Activated CD4-positive, alpha-beta T cell treated with anti-CD3 and anti-CD28 coated beads, Interleukin-2, amount 50 U/mL, for 48 hours (primary cell): ENCODE results near the gene HLA-F.

Experiments used
- DNase-seq, 2 experiments: peaks; one replicate each; pipeline ENCODE4 v3.0.0-alpha.2; 2020

HLA-F gene

DNA sequence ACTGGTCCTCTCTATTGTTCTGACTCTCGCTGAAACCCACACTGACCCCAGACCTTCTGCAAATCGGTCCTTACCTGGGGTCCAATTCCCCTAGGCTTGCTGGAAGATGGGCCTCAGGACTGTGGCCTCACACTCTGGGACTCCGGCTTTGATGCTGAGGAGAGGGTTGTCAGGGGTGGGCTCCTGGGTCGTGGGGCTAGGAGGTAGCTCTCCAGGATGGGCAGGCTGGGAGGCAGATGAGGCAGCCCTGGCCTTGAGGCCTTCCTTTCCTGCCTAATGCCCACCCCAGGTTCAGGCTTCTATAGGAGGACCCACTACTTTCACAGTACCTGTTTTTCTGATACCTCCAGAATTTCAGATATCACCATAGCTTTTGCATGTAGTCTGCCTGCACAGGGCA, 21.4 kb downstream of the HLA-F start:
- no peak for DNase-seq

DNA sequence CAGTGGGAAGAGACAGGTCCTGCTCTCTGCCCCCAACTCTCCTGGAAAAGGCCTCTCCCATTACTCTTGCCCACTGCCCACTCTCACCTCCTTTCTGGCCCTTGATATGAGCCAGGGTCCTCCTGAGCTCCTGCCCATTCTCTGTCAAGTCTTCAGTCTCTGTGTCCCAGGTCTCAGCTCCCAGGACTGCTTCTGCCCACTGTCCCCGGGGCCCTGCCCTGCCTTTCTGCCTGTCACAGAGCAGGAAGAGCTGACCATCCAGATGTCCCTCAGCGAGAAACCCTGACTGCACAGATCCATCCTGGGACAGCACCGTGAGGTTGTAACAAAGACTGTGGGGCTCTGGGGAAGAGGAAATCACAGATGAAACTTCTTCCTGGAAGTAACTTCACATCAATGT, 22.2 kb downstream of the HLA-F start:
- DNase-seq, result no peak

DNA sequence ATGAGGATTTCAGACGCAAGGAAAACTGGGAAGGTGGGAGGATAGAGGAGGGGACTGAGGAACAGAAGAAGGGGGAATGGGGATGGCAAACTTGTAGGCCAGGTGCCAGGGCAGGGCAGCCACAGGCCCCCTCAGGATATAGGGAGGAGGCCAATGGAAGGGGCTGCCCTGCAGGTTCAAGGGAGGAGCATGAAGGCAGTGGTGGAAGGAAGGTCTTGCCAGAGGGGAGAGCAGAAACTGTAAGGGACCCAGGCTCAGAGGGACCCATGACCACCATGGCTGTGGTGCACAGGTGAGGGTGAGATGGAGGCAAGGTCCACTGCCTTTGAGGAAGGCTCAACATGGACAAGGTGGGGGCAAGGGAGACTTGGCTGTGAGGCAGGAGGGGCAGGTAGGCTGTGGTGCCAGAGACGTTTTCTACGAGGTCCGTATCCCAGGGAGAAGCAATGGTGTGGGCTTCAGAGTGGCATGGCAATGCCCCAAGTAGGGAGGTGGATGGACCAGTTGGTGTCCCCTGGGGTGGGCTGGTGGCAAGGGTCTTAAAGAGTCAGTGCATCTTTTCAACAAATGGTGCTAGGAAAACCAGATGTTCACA, 22.7 kb downstream of the HLA-F start:
- no peak for DNase-seq

DNA sequence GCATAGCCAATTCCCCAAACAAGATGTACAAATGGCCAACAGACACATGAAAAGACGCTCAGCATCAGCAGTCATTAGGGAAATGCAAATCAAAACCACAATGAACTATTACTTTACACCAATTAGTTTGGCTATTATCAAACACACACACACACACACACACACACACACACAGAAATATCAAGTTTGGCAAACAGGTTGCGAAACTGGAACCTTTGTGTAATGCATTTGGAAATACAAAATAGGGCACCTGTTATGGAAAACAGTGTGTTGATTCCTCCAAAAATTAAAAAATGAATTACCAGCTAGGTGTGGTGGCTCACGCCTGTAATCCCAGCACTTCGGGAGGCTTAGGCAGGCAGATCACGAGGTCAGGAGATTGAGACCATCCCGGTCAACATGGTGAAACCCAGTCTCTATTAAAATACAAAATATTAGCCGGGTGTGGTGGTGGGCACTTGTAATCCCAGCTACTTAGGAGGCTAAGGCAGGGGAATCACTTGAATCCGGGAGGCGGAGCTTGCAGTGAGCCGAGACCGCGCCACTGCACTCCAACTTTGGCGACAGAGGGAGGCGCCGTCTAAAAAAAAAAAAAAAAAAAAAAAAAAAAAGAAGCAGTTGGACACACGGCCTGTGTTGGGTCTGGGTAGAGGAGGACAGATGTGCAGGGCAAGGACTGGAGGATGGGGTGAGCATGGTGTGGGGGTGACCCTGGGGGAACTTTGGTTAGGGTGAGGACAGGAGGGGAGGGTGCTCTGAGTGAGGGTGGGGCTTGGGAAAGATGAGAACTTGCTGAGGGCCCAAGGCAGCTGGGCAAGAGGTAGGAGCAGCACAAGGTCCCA, 23.8 kb downstream of the HLA-F start:
- no peak for DNase-seq

DNA sequence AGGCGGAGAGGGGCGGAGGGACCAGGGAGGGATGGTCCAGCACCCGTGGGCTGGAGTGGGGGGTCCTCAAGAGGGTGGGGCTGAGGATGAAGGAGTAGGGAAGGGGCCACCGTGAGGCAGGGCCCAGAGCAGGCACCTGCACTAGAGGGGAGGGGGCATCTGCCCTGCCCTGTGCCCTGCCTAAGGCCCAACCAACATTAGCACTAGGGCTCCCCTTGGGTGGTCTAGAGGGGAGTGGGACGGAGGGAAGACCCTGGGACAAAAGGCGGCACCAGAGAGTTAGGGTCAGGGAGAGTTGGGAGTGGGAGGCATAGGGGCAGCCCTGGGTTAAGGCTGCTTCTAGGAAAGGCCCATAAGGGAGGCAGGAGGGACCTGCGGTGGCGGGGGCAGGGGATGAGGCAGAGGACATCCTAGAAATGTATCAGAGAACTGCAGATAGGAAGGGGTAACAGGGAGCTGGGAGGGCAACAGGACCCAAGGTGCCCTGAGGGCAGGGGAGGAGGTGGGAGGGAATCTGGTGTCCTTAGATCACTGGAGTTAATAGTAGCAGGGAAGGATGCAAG, 24.5 kb downstream of the HLA-F start:
- no peak for DNase-seq

DNA sequence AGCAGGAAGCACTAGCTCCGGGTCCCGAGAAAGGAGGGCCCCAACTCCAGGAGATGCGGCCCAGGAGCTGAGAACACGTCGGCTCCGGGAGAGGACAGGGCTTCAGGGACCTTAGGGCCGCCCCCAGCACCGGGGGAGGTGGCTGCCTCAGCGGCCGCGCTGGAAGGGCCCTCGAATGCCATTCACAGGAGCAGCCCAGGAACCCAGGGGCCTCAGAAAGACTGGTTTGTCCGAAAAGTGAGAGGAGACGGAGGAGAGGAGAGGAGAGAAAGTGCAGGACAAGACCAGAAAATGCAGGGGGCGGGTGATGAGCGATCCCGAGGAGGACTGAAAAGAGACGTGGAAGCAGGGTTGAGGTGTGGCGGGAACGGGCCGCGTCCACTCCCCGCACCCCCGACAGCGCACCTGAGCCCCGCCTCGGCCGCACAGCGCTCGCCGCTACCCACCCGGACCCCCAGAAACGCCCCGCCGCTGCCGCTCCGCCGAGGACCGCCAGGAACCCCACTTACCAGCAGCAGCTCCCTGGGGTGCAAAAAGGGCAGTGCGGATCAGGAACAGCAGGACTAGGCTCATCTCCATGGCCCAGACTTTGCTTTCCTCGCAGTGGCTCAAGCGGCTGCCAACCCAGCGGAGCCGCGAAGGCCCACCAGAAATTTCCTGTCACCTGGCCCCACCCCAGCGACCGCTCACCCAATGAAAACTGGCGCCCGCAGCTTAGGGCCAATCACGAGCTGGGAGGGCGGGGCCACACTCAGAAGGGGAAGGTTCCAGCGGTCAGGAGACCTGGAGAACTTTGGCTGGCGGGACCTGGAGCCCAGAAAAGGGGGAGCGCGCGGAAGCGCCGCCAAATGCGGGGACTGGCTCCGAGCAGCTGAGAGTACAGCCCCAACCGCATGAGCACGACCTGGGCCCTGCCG, 25.4 kb downstream of the HLA-F start:
- DNase-seq, result peak; percentile 88 to 92

DNA sequence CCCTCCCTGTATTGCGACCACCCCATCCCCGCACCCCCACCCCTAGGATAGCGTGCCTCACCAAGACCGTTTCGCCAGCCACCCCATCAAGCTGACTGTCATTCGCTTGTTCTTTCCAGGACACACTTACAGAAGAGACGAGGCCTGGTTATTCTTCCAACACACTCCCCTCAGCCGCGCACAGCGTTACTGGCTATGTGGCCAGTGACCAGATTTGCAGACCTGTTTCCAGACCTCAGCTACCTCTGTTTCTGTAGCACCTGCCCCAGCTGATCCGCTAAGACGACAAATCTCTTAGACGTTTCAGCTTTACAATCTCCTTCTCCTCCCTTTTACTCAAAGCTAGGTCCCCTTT, 26.1 kb downstream of the HLA-F start:
- peak; percentile 20 to 27 for DNase-seq

DNA sequence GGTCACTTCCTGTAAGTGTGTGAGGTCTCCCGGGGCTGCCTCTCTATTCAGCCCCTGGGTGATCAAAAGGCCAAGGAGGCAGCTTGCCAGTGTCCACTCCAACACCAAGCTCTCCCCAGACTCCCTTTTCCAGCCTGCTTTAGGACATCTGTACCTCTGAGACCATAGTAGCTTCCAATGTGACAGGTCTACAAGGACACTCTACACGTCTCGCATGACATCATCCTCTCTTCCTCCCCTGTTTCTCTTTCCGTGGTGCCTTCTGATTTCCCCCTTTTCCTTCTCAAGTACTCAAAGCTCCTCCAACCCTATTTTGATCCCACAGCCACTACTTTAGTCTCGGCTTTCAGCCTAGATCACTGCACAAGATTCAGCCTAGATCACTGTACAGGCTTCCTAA, 26.4 kb downstream of the HLA-F start:
- no peak for DNase-seq

DNA sequence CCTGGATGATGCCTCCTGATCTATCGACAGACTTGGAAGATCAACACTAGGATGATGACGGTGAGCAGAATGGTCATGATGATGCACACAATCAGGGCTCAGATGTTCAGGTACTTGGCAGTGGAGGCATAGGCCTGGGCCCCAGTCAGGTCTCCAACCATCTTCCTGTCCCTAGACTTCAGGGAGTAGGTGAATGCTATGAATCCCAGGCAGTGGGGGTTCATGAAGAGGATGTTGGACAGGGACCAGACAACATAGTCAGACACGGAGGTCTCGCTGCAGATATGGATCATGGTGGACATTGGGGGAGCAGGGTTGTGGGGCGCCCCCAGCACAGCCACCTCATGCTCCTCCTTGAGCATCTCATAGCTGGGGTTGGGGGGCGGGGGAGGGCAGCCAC, 27.5 kb downstream of the HLA-F start:
- DNase-seq, result no peak

DNA sequence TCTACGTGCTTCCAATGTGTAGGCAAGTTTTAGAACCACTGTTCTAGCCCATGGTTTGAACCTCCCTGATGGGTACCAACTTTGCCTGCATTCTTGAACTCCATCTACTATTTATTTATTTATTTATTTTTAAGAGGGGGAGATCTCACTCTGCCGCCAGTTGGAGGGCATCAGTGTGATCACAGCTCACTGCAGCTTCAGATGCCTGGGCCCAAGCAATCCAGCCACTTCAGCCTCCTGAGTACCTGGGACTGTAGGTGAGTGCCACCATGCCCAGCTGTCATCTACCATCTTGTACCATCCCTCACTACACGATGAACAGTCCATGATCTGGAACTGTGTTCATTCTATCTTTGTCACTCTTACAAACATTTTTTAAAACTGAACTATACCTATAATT, 28.2 kb downstream of the HLA-F start:
- DNase-seq, result no peak

DNA sequence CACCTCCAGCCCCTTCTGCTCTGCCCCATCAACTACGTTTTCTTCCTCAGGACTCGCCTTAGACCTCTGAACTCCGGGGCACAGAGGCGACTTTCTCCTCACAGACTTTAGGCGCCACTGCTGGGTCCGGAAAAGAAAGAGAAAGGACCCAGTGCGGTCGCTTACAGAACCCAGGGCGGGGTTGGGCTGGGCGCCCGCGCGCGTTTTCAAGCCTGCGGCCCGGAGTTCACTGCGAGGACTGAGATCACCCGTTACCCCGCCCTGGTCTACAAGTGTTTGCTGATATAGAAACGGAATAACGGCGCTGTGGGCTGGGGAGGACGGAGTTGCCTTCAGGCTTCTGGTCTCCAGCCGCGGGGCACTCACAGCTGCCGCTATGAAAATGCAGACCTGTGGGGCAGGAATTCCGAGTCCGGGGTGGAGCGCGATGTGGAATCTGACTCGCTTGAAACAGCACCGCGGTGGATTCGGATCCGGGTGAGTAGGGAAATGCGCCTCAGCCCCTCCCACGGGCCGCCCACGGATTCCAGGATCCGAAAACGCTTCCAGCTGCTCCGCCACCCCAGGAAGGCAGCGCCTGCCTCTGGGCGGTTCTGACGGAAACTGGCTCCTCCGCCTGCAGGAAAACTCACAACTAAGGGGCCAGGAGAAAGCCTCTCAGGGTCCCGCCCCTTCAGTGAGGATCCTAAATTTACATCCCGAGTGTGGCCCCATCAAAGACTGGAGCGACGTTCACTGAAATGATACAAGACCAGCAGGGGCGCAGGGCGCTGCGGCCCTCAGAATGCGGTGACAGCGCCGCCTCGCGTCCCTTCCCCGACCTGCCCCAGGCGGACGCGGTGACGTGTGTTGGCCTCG, 29.4 kb downstream of the HLA-F start:
- DNase-seq, result peak; percentile 86 to 90

DNA sequence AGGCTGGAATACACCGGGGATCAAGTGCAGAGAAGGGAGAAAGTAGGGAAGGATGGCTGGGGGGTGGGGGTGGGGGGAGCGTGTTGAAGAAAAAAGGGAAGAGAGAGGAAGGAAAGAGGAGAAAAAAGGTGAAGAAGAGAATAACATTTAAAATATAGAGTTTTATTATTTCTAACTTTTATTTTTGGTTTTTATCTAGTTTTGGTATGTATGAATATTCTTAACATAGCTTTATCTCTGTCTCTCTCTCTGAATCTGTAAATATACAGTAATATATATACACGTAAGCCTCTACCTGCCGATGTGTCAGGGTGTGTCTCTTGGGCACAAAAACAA, 30.0 kb downstream of the HLA-F start:
- no peak for DNase-seq

DNA sequence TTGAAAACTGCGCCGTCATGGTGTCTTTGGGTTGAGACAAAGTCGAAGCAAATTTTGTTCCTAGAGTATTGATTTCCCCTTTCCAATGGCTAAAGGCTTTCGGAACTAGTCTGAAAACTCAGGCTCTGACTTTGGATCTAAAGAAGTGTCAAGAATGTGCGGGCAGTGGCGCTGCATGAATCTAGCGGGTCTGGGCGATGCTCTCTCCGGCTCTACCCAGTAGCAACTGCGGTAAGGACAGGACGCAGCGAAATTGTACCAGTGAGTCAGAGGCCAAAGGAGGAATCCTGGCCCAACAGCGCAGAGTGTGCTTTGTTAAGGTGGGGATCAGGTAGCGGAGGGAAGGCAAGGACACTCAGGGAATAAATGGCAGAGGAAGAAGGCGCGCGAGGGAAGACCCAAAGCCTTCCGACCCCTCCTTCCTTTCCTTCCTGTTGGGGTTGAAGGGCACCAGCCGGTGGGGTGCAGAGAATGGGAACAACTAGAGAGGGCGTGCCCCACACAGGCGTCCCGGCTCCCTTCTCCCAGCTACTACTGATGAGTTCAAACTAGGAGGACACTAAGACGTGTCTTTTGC, 32.1 kb downstream of the HLA-F start:
- DNase-seq, result no peak

DNA sequence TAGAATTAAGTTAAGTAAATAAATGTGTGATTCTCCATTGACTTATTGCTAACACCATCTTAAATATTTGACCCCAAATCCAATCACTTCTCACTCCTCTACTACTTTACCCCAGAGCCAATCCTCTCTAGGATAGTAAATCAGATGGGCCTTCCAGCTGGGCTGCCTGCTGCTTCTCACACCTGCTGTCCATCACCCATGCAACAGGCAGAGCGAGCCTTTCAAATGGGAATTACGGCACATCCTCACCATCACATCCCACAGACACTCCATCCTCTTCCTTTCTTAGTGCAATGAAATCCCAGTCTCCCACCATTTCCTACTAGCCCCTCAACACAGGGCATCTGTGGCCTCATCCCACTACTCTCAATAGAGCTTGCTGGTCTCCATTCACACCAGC, 34.0 kb downstream of the HLA-F start:
- no peak for DNase-seq

DNA sequence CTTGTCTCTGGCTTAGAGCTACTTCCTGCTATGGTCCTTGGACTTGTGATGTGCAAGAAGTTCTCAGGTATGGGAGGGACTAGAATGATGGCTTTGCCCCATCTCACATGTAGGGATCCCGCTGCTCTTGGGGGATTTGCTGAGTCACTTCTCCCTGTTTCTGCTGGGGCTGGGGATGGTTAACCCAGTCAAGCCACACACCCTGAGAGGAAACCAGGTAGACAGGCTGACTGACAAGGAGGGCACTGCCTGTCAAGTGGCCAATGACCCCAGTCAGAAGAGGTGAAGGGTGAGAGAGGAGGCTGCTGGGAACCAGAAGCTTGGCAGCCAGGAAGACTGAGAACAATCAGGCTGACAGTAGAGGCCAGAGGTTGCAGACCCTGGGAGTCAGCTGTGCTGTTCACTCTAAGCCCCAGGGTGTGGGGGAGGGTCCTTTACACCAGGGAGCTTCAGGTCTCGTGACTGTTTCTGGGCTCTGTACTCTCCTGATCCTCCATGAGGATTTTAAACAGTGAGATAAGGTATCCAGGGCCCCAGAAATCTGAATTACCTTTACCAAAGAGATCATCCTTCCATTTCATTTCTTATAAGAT, 34.6 kb downstream of the HLA-F start:
- no peak for DNase-seq

DNA sequence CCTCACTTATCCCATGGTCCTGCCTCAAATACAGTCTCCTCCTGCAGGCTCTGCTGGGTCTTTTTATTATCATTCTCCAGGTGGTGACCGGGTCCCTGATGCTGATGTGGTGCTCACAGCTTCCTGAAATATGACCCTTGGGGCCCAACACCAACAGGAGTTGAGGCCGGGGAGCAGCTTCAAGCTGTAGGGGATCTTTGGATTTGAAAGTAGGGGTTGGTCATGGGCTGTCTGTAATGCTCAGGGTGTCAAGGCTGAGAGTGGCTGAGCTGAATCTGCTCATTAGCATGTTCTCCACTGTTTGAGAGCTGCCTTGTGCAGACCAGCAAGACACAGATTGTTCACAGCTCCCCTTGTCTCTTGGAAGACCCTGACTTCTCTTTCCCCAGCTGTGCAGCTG, 35.5 kb downstream of the HLA-F start:
- no peak for DNase-seq

DNA sequence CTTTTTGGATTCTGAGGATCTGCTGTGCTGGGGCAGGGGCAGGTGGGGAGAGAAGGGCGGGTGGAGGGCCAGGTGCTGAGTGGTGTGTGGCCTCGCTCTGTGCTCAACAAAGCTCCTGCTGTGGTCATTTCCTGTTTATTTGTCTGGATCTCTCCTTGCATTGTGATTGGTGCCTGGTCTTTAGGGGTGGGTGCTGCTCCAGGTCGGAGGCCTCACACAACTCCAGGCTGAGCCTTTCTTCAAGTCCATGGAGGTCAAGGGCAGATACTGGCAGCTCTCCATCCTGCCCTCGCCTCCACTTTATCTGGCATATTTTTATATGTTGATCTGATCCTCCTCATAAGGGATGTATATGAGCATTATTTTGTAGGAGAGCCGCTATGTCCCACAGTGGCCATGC, 36.2 kb downstream of the HLA-F start:
- no peak for DNase-seq

DNA sequence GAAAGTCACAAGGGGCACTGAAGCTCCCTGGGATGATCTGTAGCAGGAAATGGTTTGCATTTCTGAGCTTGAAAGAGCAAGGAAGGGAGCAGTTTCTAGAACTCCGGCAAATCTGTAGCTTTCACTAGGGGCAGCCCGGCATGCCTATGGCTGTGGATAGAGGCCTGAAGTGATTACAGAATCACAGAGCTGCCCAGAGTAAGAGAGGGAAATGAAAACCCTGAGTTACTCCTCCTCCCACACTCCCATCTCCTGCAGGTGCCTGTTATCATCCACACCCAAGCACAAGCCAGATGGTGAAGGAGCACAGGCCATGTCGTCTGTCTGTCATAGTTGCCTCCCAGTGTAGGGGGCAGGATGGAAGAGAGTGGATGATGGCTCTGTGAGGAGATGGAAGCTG, 37.1 kb downstream of the HLA-F start:
- DNase-seq, result no peak

DNA sequence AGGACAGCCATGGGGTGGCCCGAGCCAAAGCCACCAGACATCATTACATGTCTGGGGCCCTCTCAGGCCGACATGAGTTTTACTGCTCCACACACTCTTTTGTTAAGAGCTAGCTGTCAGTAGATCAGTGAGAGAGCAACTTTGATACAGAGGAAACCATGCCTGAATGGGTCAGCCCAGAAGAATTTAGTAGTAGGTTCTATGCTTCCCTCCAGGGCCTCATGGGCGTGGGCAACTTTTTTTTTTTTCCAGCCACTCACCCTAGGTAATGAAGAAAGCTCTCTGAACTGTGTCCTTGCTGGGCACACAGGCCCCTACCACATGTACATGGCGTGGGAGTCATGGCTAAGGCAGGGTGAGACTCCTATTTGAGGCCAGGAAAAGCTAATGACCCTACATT, 38.8 kb downstream of the HLA-F start:
- no peak for DNase-seq

DNA sequence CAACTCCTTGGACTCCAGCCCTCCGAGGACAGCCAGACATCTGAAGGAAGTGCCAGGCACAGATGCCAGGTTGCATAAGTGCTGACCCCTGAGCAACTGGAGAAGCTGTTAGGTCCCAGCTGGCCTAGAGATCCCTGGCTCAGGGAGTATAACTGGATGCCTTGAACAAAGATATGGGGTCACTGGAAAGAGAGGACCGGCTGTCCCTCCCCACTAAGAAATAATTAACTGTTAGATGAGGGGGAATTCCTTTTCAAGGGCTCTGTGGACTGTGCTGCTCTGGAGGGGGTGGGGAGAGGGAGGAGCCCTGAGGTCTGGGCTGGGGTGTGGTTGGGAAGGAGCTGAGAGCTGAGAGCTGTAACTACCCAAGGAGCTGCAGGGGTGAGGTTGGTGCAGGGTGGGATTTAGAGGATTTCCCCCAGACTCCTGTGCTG, 39.6 kb downstream of the HLA-F start:
- DNase-seq, result no peak

DNA sequence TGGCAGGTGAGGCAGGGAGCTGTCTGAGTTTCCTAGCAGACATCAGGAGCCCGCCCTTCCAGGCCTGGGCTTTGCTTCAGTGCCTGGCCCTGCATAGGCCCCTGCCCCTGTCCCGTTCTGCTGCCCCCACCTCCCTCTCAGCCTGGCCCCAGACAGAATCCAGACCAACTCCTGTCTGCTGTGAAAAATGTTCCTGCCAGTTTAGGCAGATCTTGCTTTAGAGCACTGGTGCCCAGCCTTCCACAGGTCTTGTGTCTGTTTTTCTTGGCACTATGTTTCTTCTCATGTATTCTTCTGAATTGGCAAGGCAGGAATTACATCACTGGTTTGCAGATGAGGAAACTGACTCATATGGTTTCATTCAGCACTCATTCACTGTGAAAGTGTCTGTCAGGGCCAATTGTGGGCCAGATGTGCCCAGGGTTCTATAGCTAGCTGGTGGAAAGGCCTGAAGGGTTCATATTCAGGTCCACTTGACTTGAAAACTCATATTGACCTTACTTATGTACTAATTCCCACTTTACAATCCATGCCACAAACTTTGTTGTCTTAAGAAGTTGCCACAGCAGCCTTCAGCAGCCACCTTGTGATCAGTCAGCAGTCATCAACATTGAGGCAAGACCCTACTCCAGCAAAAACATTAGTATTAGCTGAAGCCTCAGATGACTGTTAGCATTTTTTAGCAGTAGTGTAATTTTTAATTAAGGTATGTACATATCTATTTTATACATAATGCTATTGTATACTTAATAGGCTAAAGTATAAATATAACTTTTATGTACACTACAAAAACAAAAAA, 40.5 kb downstream of the HLA-F start:
- DNase-seq, result peak; percentile 25 to 37
